Measurements from ENCODE around the gene PIK3R5. TPM values are rescaled to one million over a fixed set of nuclear protein-coding genes. Genes with fewer than 3 reads are reported as not detected.

PIK3R5 gene
- total RNA-seq, 2 experiments from 2014 or later, result 0.76 to 1.5 TPM

- H3K4me3 ChIP-seq (ENCODE audit: low read depth, low read length, poor library complexity, severe bottlenecking), result no peak overlapping the region
- H3K36me3 ChIP-seq (ENCODE audit: insufficient read depth, low read length), result no peaks in the 10 kb centered on the region
- no peak overlapping the region for H3K27ac ChIP-seq (ENCODE audit: low read depth, low read length, poor library complexity, severe bottlenecking)
- no peaks in the 10 kb centered on the region for H3K79me2 ChIP-seq (ENCODE audit: insufficient read depth, low read depth, low read length)
- H4K20me1 ChIP-seq (ENCODE audit: insufficient read depth, low read length), result no peaks in the 10 kb centered on the region
- no peak for DNase-seq (ENCODE audit: low spot score)
- BruUV-seq (replicated peaks), result no TSS peak
- no peaks in the 10 kb centered on the region for H3K9me3 ChIP-seq (ENCODE audit: low read length)
- H3K4me2 ChIP-seq (ENCODE audit: low read length), result no peak overlapping the region
- POLR2A ChIA-PET, result no interaction called here
- no peak overlapping the region for H2AFZ ChIP-seq (ENCODE audit: low read length)
- CTCF ChIA-PET (ENCODE audit: unreplicated experiment), result no interaction called here
- TF ChIP-seq CTCF (conservative IDR thresholded peaks at IDR 0.05; ENCODE audit: low read length) (no peak), EZH2phosphoT487 (IDR thresholded peaks at IDR 0.05; ENCODE audit: borderline replicate concordance, low read depth, low read length) (no peak)
- no peaks in the 10 kb centered on the region for H3K9me2 ChIP-seq (ENCODE audit: insufficient read depth, low read length)
- no peaks in the 10 kb centered on the region for H3K4me1 ChIP-seq (ENCODE audit: insufficient read depth, low read length, poor library complexity, severe bottlenecking)
- intact Hi-C loops (cut with micrococcal nuclease; ENCODE audit: unreplicated experiment), result no loop called here
These were observed 51.0 kb downstream of the PIK3R5 start for GRCh38 chr17:8914554-8914953.

- ChIA-PET CTCF (ENCODE audit: unreplicated experiment) (no interaction called here), POLR2A (no interaction called here)
- H2AFZ ChIP-seq (ENCODE audit: low read length), result no peak overlapping the region
- H3K4me2 ChIP-seq (ENCODE audit: low read length), result no peak overlapping the region
- no peaks in the 10 kb centered on the region for H3K4me1 ChIP-seq (ENCODE audit: insufficient read depth, low read length, poor library complexity, severe bottlenecking)
- H3K27ac ChIP-seq (ENCODE audit: low read depth, low read length, poor library complexity, severe bottlenecking), result no peak overlapping the region
- H3K9me2 ChIP-seq (ENCODE audit: insufficient read depth, low read length), result no peaks in the 10 kb centered on the region
- no peaks in the 10 kb centered on the region for H4K20me1 ChIP-seq (ENCODE audit: insufficient read depth, low read length)
- H3K4me3 ChIP-seq (ENCODE audit: low read depth, low read length, poor library complexity, severe bottlenecking), result no peak overlapping the region
- H3K36me3 ChIP-seq (ENCODE audit: insufficient read depth, low read length), result no peaks in the 10 kb centered on the region
- intact Hi-C loops (cut with micrococcal nuclease; ENCODE audit: unreplicated experiment), result no loop called here
- no peak for DNase-seq (ENCODE audit: low spot score)
- no peaks in the 10 kb centered on the region for H3K9me3 ChIP-seq (ENCODE audit: low read length)
- TF ChIP-seq EZH2phosphoT487 (IDR thresholded peaks at IDR 0.05; ENCODE audit: borderline replicate concordance, low read depth, low read length) (no peak), CTCF (conservative IDR thresholded peaks at IDR 0.05; ENCODE audit: low read length) (no peak)
- no TSS peak for BruUV-seq (replicated peaks)
- H3K79me2 ChIP-seq (ENCODE audit: insufficient read depth, low read depth, low read length), result no peaks in the 10 kb centered on the region
These were observed 51.6 kb downstream of the PIK3R5 start for GRCh38 chr17:8913879-8914278.

GRCh38 chr17:8913091-8913490 lies 52.4 kb downstream of the PIK3R5 start:
- no peaks in the 10 kb centered on the region for H3K79me2 ChIP-seq (ENCODE audit: insufficient read depth, low read depth, low read length)

More at GRCh38 chr17:8913091-8913490, 52.4 kb downstream of the PIK3R5 start:
- DNase-seq (ENCODE audit: low spot score), result no peak
- CTCF ChIA-PET (ENCODE audit: unreplicated experiment), result no interaction called here
- TF ChIP-seq EZH2phosphoT487 (IDR thresholded peaks at IDR 0.05; ENCODE audit: borderline replicate concordance, low read depth, low read length), result no peak
- no peak for TF ChIP-seq CTCF (conservative IDR thresholded peaks at IDR 0.05; ENCODE audit: low read length)
- H4K20me1 ChIP-seq (ENCODE audit: insufficient read depth, low read length), result no peaks in the 10 kb centered on the region
- H3K36me3 ChIP-seq (ENCODE audit: insufficient read depth, low read length), result no peaks in the 10 kb centered on the region
- intact Hi-C loops (cut with micrococcal nuclease; ENCODE audit: unreplicated experiment), result no loop called here
- no peak overlapping the region for H3K27ac ChIP-seq (ENCODE audit: low read depth, low read length, poor library complexity, severe bottlenecking)
- POLR2A ChIA-PET, result no interaction called here
- no peaks in the 10 kb centered on the region for H3K9me2 ChIP-seq (ENCODE audit: insufficient read depth, low read length)
- no peak overlapping the region for H3K4me2 ChIP-seq (ENCODE audit: low read length)
- H3K4me3 ChIP-seq (ENCODE audit: low read depth, low read length, poor library complexity, severe bottlenecking), result no peak overlapping the region
- H2AFZ ChIP-seq (ENCODE audit: low read length), result no peak overlapping the region
- H3K9me3 ChIP-seq (ENCODE audit: low read length), result no peaks in the 10 kb centered on the region
- no peaks in the 10 kb centered on the region for H3K4me1 ChIP-seq (ENCODE audit: insufficient read depth, low read length, poor library complexity, severe bottlenecking)
- BruUV-seq (replicated peaks), result no TSS peak

All from OCI-LY7 (cell line).